HFFc6 (cell line): ENCODE measurements around the gene BTK. TPM values are rescaled to one million over a fixed set of nuclear protein-coding genes. Genes with fewer than 3 reads are reported as not detected.

Experiments
- DNase-seq: peaks from one replicate; pipeline ENCODE4 v3.0.0-alpha.2; 2018
- H3K27ac Mint-ChIP-seq: 2 replicates; pipeline ENCODE4 v1.8.0; 2020; ENCODE audit warnings: mild to moderate bottlenecking, mixed read lengths
- H3K27me3 Mint-ChIP-seq: 2 replicates; pipeline ENCODE4 v1.8.0; 2021; ENCODE audit warnings: mild to moderate bottlenecking, moderate library complexity, mixed read lengths; ENCODE audit not compliant: insufficient read depth
- H3K36me3 Mint-ChIP-seq: 2 replicates; pipeline ENCODE4 v1.8.0; 2021; ENCODE audit warnings: low read depth, mixed read lengths
- H3K4me1 Mint-ChIP-seq: 2 replicates; pipeline ENCODE4 v1.8.0; 2020; ENCODE audit warnings: low read depth, mixed read lengths
- H3K4me3 Mint-ChIP-seq: 2 replicates; pipeline ENCODE4 v1.8.0; 2020; ENCODE audit warnings: mild to moderate bottlenecking, moderate library complexity, mixed read lengths
- H3K9me3 Mint-ChIP-seq: 2 replicates; pipeline ENCODE4 v1.8.0; 2020; ENCODE audit warnings: mild to moderate bottlenecking, mixed read lengths
- CTCF ChIP-seq: fragments of 200-600 bp; sonication (generic); IDR thresholded peaks from 2 replicates; pipeline ENCODE4 v1.5.0; 2021; ENCODE audit warnings: antibody characterized with exemption, mild to moderate bottlenecking
- long read RNA-seq: library from polyadenylated mRNA; unstranded; transcript quantifications from one replicate; pipeline ENCODE4 v2.0.0, GENCODE V29; 2019
- total RNA-seq, 6 experiments: library from RNA; stranded (reverse); fragmentation: NEBNext Ultra II Directional; extraction: Animal tissue kit (Norgen Biotek cat#: 25700); gene quantifications; 2 replicates in 1 of 6; 3 replicates in 5 of 6; pipeline ENCODE4 v1.2.3, GENCODE V29; 2021

BTK gene
- total RNA-seq, result not detected
- long read RNA-seq, result 0 reads

- H3K27ac Mint-ChIP-seq, result no peak within 1 kb of the TSS
Observed at GRCh38 chrX:101385795-101386541, at the start of gene BTK. TSS of gene BTK (minus strand) at chrX:101386191. CDS start at chrX:101375284, 10,907 bp downstream.

GRCh38 chrX:101430457-101431078 is 44.6 kb upstream of the BTK start:
- peaks cover 18% of the 10 kb centered on the region for H3K4me1 Mint-ChIP-seq
- H3K27ac Mint-ChIP-seq, result peak overlapping the region; percentile 87
- H3K4me3 Mint-ChIP-seq, result peak overlapping the region; percentile 78
- no peaks in the 10 kb centered on the region for H3K9me3 Mint-ChIP-seq
- peaks cover 4% of the 10 kb centered on the region; the same call in 1 of the 2 replicates for H3K36me3 Mint-ChIP-seq
- H3K27me3 Mint-ChIP-seq, result no peaks in the 10 kb centered on the region; the same call in 1 of the 2 replicates
- DNase-seq, result peak; percentile 23
- TF ChIP-seq CTCF, result no peak

More at GRCh38 chrX:101385795-101386541, at the start of gene BTK:
- DNase-seq, result no peak
- Mint-ChIP-seq H3K27me3 (peaks cover 14% of the 10 kb centered on the region), H3K36me3 (peaks cover 1% of the 10 kb centered on the region; the same call in 1 of the 2 replicates), H3K9me3 (no peaks in the 10 kb centered on the region; the same call in 1 of the 2 replicates), H3K4me3 (no peak within 1 kb of the TSS), H3K4me1 (peaks cover 4% of the 10 kb centered on the region; the same call in 1 of the 2 replicates)
- TF ChIP-seq CTCF, result no peak

GRCh38 chrX:101429934-101430333 is 43.9 kb upstream of the BTK start:
- peaks cover 8% of the 10 kb centered on the region for H3K36me3 Mint-ChIP-seq
- TF ChIP-seq CTCF, result no peak
- DNase-seq, result peak; percentile 54
- H3K9me3 Mint-ChIP-seq, result no peaks in the 10 kb centered on the region
- peak overlapping the region; percentile 87 for H3K27ac Mint-ChIP-seq
- peaks cover 18% of the 10 kb centered on the region for H3K4me1 Mint-ChIP-seq
- H3K27me3 Mint-ChIP-seq, result no peaks in the 10 kb centered on the region; the same call in 1 of the 2 replicates
- peak overlapping the region; percentile 78 for H3K4me3 Mint-ChIP-seq

- Mint-ChIP-seq H3K27me3 (no peaks in the 10 kb centered on the region; the same call in 1 of the 2 replicates), H3K4me1 (peaks cover 18% of the 10 kb centered on the region), H3K4me3 (no peak overlapping the region), H3K36me3 (peaks cover 10% of the 10 kb centered on the region), H3K27ac (no peak overlapping the region), H3K9me3 (no peaks in the 10 kb centered on the region)
- no peak for TF ChIP-seq CTCF
- no peak for DNase-seq
Observed at GRCh38 chrX:101427954-101428353, 42.0 kb upstream of the BTK start.

- H3K27ac Mint-ChIP-seq, result no peak overlapping the region
- H3K4me1 Mint-ChIP-seq, result peaks cover 37% of the 10 kb centered on the region
Observed at GRCh38 chrX:101419489-101419888, 33.5 kb upstream of the BTK start.

More at GRCh38 chrX:101419489-101419888, 33.5 kb upstream of the BTK start:
- Mint-ChIP-seq H3K4me3 (peak overlapping the region; percentile 92; the same call in 1 of the 2 replicates), H3K27me3 (no peaks in the 10 kb centered on the region; the same call in 1 of the 2 replicates), H3K36me3 (no peaks in the 10 kb centered on the region; the same call in 1 of the 2 replicates), H3K9me3 (no peaks in the 10 kb centered on the region)
- no peak for TF ChIP-seq CTCF
- no peak for DNase-seq
